Measurements from ENCODE around the gene CLEC11A. TPM values are rescaled to one million over a fixed set of nuclear protein-coding genes. Genes with fewer than 3 reads are reported as not detected.

CLEC11A gene
- total and polyA plus RNA-seq, 12 donors: 2.3 to 12.9 (median 4.4) TPM

DNA sequence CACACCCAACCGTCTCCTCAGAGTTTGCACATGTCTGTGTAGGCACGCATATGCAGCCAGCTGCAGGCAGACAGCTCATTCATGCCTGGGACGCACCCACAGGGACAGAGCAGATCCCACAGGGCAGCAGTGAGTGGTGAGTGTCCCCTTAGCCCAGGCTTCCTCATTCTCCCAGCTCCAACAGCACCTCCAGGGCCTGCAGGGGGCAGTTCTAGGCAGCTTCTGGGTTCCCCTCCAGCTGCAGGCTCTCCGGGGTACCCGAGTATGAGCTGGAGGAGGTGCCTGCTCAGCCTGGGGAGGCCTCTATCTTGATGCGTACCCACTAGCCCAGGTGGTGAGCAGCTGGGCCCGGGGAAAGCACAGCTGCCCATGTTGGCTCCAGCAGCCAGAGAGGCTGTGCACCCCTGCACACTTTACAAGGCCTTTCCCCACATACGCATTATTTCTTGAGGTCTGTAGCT, 2.2 kb upstream of the CLEC11A start:
- H3K27me3 ChIP-seq: peaks cover 0 to 93% (median 80%) of the 10 kb centered on the region in 7 donors
- no peaks in the 10 kb centered on the region for H3K9me3 ChIP-seq
- TF ChIP-seq, protein P1, sequence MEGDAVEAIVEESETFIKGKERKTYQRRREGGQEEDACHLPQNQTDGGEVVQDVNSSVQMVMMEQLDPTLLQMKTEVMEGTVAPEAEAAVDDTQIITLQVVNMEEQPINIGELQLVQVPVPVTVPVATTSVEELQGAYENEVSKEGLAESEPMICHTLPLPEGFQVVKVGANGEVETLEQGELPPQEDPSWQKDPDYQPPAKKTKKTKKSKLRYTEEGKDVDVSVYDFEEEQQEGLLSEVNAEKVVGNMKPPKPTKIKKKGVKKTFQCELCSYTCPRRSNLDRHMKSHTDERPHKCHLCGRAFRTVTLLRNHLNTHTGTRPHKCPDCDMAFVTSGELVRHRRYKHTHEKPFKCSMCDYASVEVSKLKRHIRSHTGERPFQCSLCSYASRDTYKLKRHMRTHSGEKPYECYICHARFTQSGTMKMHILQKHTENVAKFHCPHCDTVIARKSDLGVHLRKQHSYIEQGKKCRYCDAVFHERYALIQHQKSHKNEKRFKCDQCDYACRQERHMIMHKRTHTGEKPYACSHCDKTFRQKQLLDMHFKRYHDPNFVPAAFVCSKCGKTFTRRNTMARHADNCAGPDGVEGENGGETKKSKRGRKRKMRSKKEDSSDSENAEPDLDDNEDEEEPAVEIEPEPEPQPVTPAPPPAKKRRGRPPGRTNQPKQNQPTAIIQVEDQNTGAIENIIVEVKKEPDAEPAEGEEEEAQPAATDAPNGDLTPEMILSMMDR (IDR thresholded peaks at IDR 0.05): no peak
- intact Hi-C loops (cut with DNase I): no loop called here
- DNase-seq: no peak
- H3K4me3 ChIP-seq: no peak overlapping the region
- H3K36me3 ChIP-seq: no peaks in the 10 kb centered on the region
- no peak overlapping the region for H3K27ac ChIP-seq
- WGBS, 2 donors: 43 to 49% methylated on average over 8 of the region's 8 CpGs
- peaks cover 3 to 38% (median 25%) of the 10 kb centered on the region in 9 donors for H3K4me1 ChIP-seq
- no peak for ATAC-seq

DNA sequence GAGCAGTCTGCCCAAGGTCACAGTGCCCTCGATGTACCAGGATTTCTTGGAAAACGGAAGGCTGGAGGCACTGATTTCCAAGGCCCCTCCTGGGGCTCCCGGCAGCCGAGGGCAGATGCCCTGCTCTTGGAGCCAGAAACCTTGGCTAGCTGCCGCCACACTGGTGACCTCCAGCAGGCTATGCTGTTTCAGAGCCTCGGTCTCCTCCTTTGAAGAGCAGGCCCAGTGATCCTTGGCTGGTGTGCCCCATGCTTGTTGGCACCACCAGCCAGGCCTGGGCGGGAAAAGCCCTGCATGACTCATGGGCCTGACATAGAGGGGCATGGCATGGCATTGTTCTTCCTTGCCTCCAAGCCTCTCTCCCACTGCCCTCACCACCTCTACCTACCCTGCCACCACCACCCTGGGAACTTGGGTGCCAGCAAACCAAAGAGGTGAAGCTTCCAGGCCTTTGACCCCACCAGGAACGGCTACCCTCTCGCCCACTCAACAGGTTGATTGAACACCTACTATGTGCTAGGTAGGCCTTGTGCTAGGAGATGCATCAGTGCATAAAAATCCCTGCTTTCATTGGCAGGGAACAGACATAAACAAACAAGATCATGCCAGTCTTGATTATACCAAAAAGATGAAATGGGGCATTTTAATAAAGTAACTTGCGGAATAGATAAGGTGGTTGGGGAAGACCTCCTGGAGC, 1.6 kb upstream of the CLEC11A start:
- WGBS, 2 donors: 76 to 82% methylated on average over 10 of the region's 10 CpGs
- peaks cover 0 to 93% (median 75%) of the 10 kb centered on the region in 7 donors for H3K27me3 ChIP-seq
- intact Hi-C loops (cut with DNase I): no loop called here

DNA sequence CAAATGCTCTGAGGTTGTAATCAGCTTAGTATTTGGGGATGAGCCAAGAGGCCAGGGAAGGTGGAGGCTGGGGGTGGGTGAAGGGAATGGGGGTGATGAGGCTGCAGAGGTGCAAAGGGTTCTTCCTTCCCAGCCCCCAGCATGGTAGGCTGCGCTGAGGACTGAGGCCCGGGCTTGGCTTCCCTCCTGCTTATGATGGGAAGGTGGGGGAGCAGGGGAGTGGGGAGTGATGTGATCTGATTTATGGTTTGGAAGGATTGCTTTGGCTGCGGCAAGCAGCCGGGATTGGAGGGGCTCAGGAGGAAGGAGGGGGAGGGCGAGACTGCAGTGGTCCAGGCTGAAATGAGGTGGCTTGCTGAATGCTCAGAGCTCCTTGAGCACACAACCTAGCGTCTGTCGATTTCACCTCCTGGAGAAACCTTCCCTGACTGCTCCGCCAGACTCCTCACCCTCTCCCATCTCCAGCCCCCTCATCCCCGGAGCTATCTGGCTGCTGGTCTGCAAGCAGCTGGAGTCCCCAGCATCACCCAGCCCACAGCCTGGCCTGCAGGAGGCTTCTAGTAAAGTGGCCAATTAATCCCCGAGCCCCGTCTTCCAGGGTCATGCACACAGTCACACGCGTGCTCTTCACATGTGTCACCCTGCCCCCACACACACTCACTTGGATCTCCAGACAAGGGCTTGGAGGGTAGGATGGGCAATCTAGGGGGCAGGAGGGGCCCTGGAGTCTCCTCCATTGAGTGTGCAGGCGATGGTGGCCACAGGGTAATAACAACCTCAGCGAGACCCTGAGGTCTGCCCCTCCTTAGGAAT, 757 bp upstream of the CLEC11A start:
- Histone ChIP-seq H3K4me1 (peaks cover 3 to 41% (median 25%) of the 10 kb centered on the region in 9 donors), H3K27ac (peak overlapping the region in 9 of 10 donors; percentile 46 to 79 (median 71)), H3K36me3 (no peaks in the 10 kb centered on the region), H3K4me3 (peak overlapping the region in 8 of 10 donors; percentile 58 to 64 (median 60)), H3K9me3 (no peaks in the 10 kb centered on the region), H3K27me3 (peaks cover 0 to 93% (median 71%) of the 10 kb centered on the region in 7 donors)
- WGBS, 2 donors: 41 to 45% methylated on average over 15 of the region's 15 CpGs
- TF ChIP-seq, protein P1 (IDR thresholded peaks at IDR 0.05): no peak
- ATAC-seq: no peak
- intact Hi-C loops (cut with DNase I): no loop called here
- DNase-seq: no peak

More for the DNA sequence above, 1.6 kb upstream of the CLEC11A start:
- Histone ChIP-seq H3K4me1 (peaks cover 3 to 41% (median 25%) of the 10 kb centered on the region in 9 donors), H3K4me3 (no peak overlapping the region), H3K9me3 (no peaks in the 10 kb centered on the region), H3K27ac (no peak overlapping the region), H3K36me3 (no peaks in the 10 kb centered on the region)
- ATAC-seq (no peak), DNase-seq (no peak)
- TF ChIP-seq, protein P1 (IDR thresholded peaks at IDR 0.05): no peak

DNA sequence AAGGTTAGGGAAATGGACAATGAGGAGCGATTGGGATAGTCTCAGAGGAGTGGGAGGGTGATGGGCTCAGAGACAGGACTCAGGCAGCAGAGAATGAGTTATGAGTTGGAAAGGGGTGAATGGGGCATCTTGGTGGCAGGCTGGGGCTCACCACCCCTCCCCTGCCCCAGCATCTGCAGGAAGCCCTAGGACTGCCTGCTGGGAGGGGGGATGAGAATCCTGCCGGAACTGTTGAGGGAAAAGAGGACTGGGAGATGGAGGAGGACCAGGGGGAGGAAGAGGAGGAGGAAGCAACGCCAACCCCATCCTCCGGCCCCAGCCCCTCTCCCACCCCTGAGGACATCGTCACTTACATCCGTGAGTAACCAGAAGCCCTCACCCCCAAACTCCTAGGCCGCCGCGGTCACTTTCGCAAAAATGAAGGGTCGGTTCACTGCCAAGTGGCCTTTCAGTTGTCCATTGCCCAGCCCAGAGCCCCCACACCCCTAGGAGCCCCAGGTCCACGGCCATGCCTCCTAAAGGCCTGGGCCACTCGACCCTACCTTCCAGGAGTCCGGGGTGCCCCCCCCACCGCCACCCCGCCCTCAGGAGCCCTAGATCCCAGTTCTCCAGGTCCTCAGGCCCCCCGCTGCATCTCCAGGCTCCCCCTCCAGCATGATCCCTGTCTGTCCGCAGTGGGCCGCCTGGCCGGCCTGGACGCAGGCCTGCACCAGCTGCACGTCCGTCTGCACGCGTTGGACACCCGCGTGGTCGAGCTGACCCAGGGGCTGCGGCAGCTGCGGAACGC, 764 bp downstream of the CLEC11A start:
- Histone ChIP-seq H3K36me3 (no peaks in the 10 kb centered on the region), H3K4me1 (peaks cover 0 to 34% (median 22%) of the 10 kb centered on the region in 9 donors), H3K27me3 (peaks cover 0 to 90% (median 66%) of the 10 kb centered on the region in 7 donors), H3K4me3 (peak overlapping the region in 9 of 10 donors; percentile 58 to 64 (median 60)), H3K9me3 (no peaks in the 10 kb centered on the region), H3K27ac (peak overlapping the region in 9 of 10 donors; percentile 49 to 79 (median 75))
- intact Hi-C loops (cut with DNase I): no loop called here
- WGBS, 2 donors: 4 to 5% methylated on average over 31 of the region's 31 CpGs
- TF ChIP-seq, protein P1 (IDR thresholded peaks at IDR 0.05): no peak
- ATAC-seq (no peak), DNase-seq (no peak)
